GM12874 (cell line): Measurements from ENCODE around the gene SSRP1.

Experiments used
- CTCF ChIP-seq: IDR thresholded peaks from 2 replicates; pipeline ENCODE4 v1.5.1; 2011; ENCODE audit warnings: low read depth, mild to moderate bottlenecking, control low read depth, low read length, moderate library complexity; ENCODE audit not compliant: insufficient read depth

Gene SSRP1

DNA sequence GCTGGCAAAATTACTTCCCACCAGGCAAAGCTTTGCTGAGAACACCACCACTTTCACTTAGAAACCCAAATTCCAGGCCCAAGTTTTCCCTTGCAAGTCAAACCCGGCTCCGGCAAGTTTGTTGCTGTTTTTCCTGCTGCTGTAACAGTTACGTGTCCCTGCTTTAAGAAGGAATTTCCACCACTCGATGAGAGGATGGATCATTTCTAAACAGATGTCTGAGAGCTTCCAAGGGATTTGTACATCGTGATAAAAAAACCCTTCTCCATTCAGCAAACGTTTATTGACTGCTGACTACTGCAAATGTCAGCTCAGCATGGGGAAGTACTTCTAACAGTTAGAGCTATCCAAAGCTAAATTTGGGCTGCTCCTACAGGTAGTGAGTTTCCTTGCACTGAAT lies 22.2 kb upstream of the SSRP1 start:
- no peak for TF ChIP-seq CTCF

DNA sequence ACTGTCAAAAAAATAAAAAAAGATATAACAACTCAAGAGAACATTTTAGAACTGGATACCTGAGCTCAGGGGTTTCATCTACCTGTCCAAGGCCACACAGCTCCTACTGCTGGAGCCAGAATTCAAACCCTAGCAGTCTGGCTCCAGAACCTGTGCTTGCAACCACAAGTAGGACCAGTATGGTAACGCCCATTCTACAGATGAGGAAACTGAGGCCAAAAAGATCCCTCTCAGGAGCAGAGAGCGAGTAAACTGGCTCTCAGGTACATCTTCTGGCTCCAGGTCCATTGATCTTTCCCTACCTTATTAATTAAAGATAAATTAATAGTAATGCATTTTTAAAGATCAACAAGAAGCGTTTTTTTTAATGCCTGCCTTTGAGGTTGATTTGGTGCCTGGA lies 21.6 kb upstream of the SSRP1 start:
- TF ChIP-seq CTCF, result no peak

- no peak for TF ChIP-seq CTCF
Measured at GRCh38 chr11:57356268-57356667, 20.6 kb upstream of the SSRP1 start.

GRCh38 chr11:57354699-57355098 lies 19.0 kb upstream of the SSRP1 start:
- TF ChIP-seq CTCF, result no peak

DNA sequence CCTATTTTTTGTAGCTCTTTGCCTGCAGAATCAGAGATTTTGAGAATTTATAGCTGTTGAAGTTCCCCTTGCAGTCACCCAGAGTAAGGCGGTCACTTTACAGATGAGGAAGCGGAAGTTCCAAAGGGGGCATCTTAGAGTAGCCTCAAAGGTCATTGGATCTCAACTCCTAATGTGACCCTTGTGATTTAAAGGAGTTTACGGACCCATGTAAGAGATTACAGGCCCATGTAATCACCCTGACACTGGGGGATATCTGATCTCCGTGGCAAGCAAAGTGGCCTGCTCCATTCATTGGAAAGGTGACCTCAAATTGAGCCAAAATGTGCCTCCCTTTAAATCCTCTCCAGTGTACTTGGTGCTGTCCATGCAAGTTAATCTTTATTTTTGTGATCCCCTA lies 18.2 kb upstream of the SSRP1 start:
- no peak for TF ChIP-seq CTCF

DNA sequence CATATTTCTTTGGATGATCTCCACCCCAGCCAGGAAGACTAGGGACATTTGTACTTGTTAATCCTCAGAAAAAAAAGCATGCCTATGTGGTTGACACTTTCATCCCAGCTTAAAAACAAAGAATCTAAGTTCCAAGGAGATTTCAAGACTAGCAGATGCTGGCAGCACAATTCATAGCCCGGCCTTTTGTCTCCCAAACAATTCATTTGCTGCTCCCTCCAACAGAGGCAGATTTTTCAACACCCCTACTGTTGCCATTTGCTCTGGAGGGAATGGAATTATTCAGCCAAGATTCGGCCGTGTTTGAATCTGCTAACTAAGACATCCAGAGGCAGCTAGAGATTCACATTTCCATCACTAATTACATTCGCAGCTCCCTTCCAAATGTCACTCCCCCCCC lies 17.8 kb upstream of the SSRP1 start:
- TF ChIP-seq CTCF, result no peak

- no peak for TF ChIP-seq CTCF
Measured at GRCh38 chr11:57353036-57353435, 17.3 kb upstream of the SSRP1 start.
